T-helper 1 cell treated with Interleukin-12 subunit alpha and Interleukin-12 subunit beta and Interleukin-4 antibody, amounts not matched to agents 30 ng/mL and 1 ng/mL, for 36 hours (primary cell): ENCODE results near the gene IL4R. TPM values are rescaled to one million over a fixed set of nuclear protein-coding genes. Genes with fewer than 3 reads are reported as not detected.

ENCODE experiments used
- intact Hi-C: fragments of 100-400 bp; cut with micrococcal nuclease; formaldehyde crosslinking; loops from one replicate; pipeline ENCODE4 v1.15.1; 2024
- total RNA-seq: library from RNA; stranded (reverse); gene quantifications from 2 replicates; pipeline ENCODE4 v1.2.3, GENCODE V29; 2022

The IL4R gene
- total RNA-seq, 1 donor from 2014 or later: 472 TPM

GRCh38 chr16:27399969-27400368 lies 86.2 kb downstream of the IL4R start:
- intact Hi-C loops: loop anchor here (10.0 kb wide), 2 partner anchors 145 to 805 kb away; partner anchors contain the start of gene GTF3C1

GRCh38 chr16:27400751-27401620 lies 87.2 kb downstream of the IL4R start:
- intact Hi-C loops: loop anchor here (10.0 kb wide), 2 partner anchors 144 to 806 kb away; partner anchors contain the start of gene GTF3C1

- intact Hi-C loops: loop anchor here (1.0 to 10.0 kb wide), 10 partner anchors 24 to 807 kb away; partner anchors contain the start of genes GTF3C1 and KDM8
Measured at GRCh38 chr16:27401768-27402568, 88.2 kb downstream of the IL4R start, which contains the start of gene IL21R. TSS of gene IL21R (plus strand) at chr16:27402174. CDS start at chr16:27430072, 27,898 bp downstream.

- intact Hi-C loops: loop anchor here (1.0 to 10.0 kb wide), 10 partner anchors 24 to 808 kb away; partner anchors contain the start of genes GTF3C1 and KDM8
Measured at GRCh38 chr16:27402569-27402963, 88.8 kb downstream of the IL4R start.

- intact Hi-C loops: loop anchor here (1.0 to 10.0 kb wide), 10 partner anchors 23 to 808 kb away; partner anchors contain the start of genes GTF3C1 and KDM8
Measured at GRCh38 chr16:27402964-27403600, 89.3 kb downstream of the IL4R start.

GRCh38 chr16:27403601-27403992 lies 89.8 kb downstream of the IL4R start:
- intact Hi-C loops: loop anchor here (2.0 to 10.0 kb wide), 5 partner anchors 43 to 809 kb away; partner anchors contain the start of gene GTF3C1

- intact Hi-C loops: loop anchor here (10.0 kb wide), 2 partner anchors 141 to 809 kb away; partner anchors contain the start of gene GTF3C1
Measured at GRCh38 chr16:27404163-27404823, 90.5 kb downstream of the IL4R start.

- intact Hi-C loops: loop anchor here (1.0 to 10.0 kb wide), 3 partner anchors 21 to 811 kb away; partner anchors contain the start of gene GTF3C1
Measured at GRCh38 chr16:27405546-27406451, 92.0 kb downstream of the IL4R start.

GRCh38 chr16:27406511-27407128 lies 92.8 kb downstream of the IL4R start:
- intact Hi-C loops: loop anchor here (1.0 to 10.0 kb wide), 3 partner anchors 20 to 812 kb away; partner anchors contain the start of gene GTF3C1

- intact Hi-C loops: loop anchor here (10.0 kb wide), 2 partner anchors 138 to 812 kb away; partner anchors contain the start of gene GTF3C1
Measured at GRCh38 chr16:27407133-27407532, 93.4 kb downstream of the IL4R start.

- intact Hi-C loops: loop anchor here (10.0 kb wide), 2 partner anchors 137 to 813 kb away; partner anchors contain the start of gene GTF3C1
Measured at GRCh38 chr16:27408012-27408601, 94.3 kb downstream of the IL4R start.

GRCh38 chr16:27408602-27409031 lies 94.8 kb downstream of the IL4R start:
- intact Hi-C loops: loop anchor here (10.0 kb wide), 2 partner anchors 136 to 814 kb away; partner anchors contain the start of gene GTF3C1

- intact Hi-C loops: loop anchor here (10.0 kb wide), 2 partner anchors 135 to 815 kb away; partner anchors contain the start of gene GTF3C1
Measured at GRCh38 chr16:27409958-27410357, 96.2 kb downstream of the IL4R start.

GRCh38 chr16:27410761-27411160 lies 97.0 kb downstream of the IL4R start:
- intact Hi-C loops: no loop called here

- intact Hi-C loops: loop anchor here (1.0 kb wide), 1 partner anchor 8 kb away; no protein-coding TSS in a partner anchor
Measured at GRCh38 chr16:27413956-27414355, 100.2 kb downstream of the IL4R start.
